Esophagus squamous epithelium (tissue), 4 donors: ENCODE measurements around the gene PSMD11.

Experiments used
- POLR2A ChIP-seq, 4 donors: fragments of 450-650 bp; IDR thresholded peaks; one replicate each; pipeline ENCODE4 v1.6.1; 2017; ENCODE audit warnings: antibody characterized with exemption in 4 of 4, mild to moderate bottlenecking in 4 of 4, moderate library complexity in 3 of 4
- TF ChIP-seq, protein P1 (sequence below), 6 experiments: fragments of 450-650 bp in 4 of 6; fragments of 200-600 bp in 2 of 6; sonication (generic) in 2 of 6; IDR thresholded peaks; one replicate each; pipeline ENCODE4 v1.5.1; 2016 to 2019; ENCODE audit warnings: antibody characterized with exemption in 6 of 6, mild to moderate bottlenecking in 4 of 6, moderate library complexity in 4 of 6

DNA sequence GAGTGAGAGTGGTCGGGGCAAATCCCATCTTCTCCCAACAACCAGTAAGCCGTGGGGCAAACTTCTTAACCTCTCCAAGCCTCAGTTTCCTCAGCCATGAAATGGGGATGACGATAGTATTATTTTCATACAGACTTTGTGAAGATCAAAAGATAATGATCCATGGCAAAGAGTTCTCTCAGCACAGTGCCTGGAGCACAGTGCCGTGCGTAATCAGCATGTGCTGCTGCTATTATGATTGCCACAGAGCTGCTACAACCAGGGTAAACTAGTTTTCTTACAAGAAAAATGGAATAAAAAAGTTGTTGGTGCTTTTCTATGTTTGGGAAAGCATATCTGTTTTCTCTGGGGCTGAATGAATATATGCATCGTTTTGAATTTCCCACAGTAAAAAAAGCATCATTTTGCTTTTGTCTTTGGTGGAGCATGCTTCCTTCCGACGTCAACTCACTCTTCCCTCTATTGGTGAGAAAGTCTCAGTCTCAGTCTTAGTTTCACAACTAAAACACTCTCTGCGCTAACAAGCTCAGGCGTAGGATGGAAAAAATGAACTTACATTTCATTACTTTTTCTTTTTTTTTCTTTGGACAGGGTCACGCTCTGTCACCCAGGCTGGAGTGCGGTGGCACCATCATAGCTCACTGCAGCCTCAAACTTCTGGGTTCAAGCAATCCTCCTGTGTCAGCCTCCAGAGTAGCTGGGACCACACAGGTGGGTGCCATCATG, 79.7 kb downstream of the PSMD11 start:
- TF ChIP-seq POLR2A (IDR thresholded peaks at IDR 0.05), result no peak
- TF ChIP-seq, protein P1, sequence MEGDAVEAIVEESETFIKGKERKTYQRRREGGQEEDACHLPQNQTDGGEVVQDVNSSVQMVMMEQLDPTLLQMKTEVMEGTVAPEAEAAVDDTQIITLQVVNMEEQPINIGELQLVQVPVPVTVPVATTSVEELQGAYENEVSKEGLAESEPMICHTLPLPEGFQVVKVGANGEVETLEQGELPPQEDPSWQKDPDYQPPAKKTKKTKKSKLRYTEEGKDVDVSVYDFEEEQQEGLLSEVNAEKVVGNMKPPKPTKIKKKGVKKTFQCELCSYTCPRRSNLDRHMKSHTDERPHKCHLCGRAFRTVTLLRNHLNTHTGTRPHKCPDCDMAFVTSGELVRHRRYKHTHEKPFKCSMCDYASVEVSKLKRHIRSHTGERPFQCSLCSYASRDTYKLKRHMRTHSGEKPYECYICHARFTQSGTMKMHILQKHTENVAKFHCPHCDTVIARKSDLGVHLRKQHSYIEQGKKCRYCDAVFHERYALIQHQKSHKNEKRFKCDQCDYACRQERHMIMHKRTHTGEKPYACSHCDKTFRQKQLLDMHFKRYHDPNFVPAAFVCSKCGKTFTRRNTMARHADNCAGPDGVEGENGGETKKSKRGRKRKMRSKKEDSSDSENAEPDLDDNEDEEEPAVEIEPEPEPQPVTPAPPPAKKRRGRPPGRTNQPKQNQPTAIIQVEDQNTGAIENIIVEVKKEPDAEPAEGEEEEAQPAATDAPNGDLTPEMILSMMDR (IDR thresholded peaks at IDR 0.05), result no peak
